WTC11 (cell line): ENCODE data around the gene GPX4.

Source experiments
- IRF2 ChIP-seq: sonication (generic); formaldehyde crosslinking; IDR thresholded peaks from 2 replicates; pipeline ENCODE4 v1.8.0; 2022; ENCODE audit warnings: low read depth, missing genetic modification reagents, borderline replicate concordance
- NFE2L1 ChIP-seq: sonication (generic); formaldehyde crosslinking; IDR thresholded peaks from 2 replicates; pipeline ENCODE4 v1.8.1; 2023; ENCODE audit warnings: missing genetic modification reagents
- NFYB ChIP-seq: sonication (generic); formaldehyde crosslinking; conservative IDR thresholded peaks from 2 replicates; pipeline ENCODE4 v1.8.0; 2022; ENCODE audit warnings: low read depth, missing genetic modification reagents

DNA sequence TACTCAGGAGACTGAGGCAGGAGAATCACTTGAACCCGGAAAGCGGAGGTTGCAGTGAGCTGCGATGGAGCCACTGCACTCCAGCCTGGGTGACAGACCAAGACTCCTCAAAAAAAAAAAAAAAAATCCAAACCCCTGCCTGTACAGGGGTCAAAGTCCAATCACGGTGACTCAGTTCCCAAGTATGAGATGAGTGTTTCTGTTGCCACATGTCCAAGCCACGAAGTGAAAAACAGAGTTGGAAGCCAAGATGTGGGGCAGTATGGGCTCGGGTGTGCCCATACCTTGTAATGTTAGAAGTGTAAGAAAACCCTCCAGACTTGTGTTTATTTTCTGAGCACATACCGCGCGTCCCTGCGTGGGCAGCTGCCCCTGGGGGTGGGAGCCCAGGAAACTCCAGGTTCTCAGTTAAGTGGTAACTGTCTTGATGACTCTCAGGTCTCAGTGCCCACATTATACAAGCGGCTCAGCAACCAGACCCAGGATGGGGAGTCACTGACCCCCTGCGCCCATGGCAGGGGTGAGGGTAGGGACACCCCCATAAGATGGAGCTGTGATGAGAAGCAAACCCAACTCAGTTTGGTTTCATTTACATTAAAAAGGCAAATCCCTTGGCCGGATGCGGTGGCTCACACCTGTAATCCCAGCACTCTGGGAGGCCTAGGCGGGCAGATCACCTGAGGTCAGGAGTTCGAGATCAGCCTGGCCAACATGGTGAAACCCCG is 1.2 kb upstream of the GPX4 start:
- TF ChIP-seq NFYB (no peak), NFE2L1 (CRISPR knock-in tag) (no peak), IRF2 (CRISPR knock-in tag) (no peak)
